Nephron progenitor cell (in vitro differentiated cells): ENCODE results near the gene MON2.

Experiments used
- DNase-seq: peaks from one replicate; pipeline ENCODE4 v3.0.0; 2021
- H3K27ac Mint-ChIP-seq: 2 replicates; pipeline ENCODE4 v1.8.0; 2021; ENCODE audit warnings: mild to moderate bottlenecking, moderate library complexity, mixed read lengths
- H3K27me3 Mint-ChIP-seq: 2 replicates; pipeline ENCODE4 v1.8.0; 2021; ENCODE audit warnings: mild to moderate bottlenecking, low read depth, mixed read lengths; ENCODE audit not compliant: poor library complexity
- H3K36me3 Mint-ChIP-seq: 2 replicates; pipeline ENCODE4 v1.8.0; 2021; ENCODE audit warnings: low read depth, mixed read lengths
- H3K4me1 Mint-ChIP-seq: 2 replicates; pipeline ENCODE4 v1.8.0; 2021; ENCODE audit warnings: mixed read lengths
- H3K4me3 Mint-ChIP-seq: 2 replicates; pipeline ENCODE4 v1.8.0; 2021; ENCODE audit warnings: mild to moderate bottlenecking, moderate library complexity, mixed read lengths
- H3K9me3 Mint-ChIP-seq: 2 replicates; pipeline ENCODE4 v1.8.0; 2021; ENCODE audit warnings: mild to moderate bottlenecking, moderate library complexity, mixed read lengths
- CTCF ChIP-seq: fragments of 200-600 bp; sonication (generic); IDR thresholded peaks from 2 replicates; pipeline ENCODE4 v1.5.0; 2021; ENCODE audit warnings: antibody characterized with exemption

Gene MON2

GRCh38 chr12:62622177-62622576, 155.6 kb downstream of the MON2 start:
- DNase-seq, result no peak
- Mint-ChIP-seq H3K4me3 (no peak overlapping the region), H3K9me3 (no peaks in the 10 kb centered on the region)

GRCh38 chr12:62625228-62625627, 158.6 kb downstream of the MON2 start:
- Mint-ChIP-seq H3K27ac (no peak overlapping the region), H3K4me1 (peaks cover 37% of the 10 kb centered on the region), H3K36me3 (peaks cover 5% of the 10 kb centered on the region), H3K4me3 (no peak overlapping the region), H3K9me3 (no peaks in the 10 kb centered on the region), H3K27me3 (peaks cover 16% of the 10 kb centered on the region)
- TF ChIP-seq CTCF, result no peak
- DNase-seq, result no peak

More at GRCh38 chr12:62622177-62622576, 155.6 kb downstream of the MON2 start:
- Mint-ChIP-seq H3K36me3 (peaks cover 5% of the 10 kb centered on the region), H3K27me3 (peaks cover 7% of the 10 kb centered on the region), H3K27ac (no peak overlapping the region), H3K4me1 (peaks cover 24% of the 10 kb centered on the region)
- TF ChIP-seq CTCF, result no peak

- Mint-ChIP-seq H3K36me3 (peaks cover 5% of the 10 kb centered on the region), H3K4me3 (no peak overlapping the region), H3K27ac (no peak overlapping the region), H3K4me1 (peaks cover 45% of the 10 kb centered on the region), H3K9me3 (no peaks in the 10 kb centered on the region), H3K27me3 (peaks cover 20% of the 10 kb centered on the region)
- no peak for DNase-seq
- no peak for TF ChIP-seq CTCF
Measured at GRCh38 chr12:62627181-62627580, 160.6 kb downstream of the MON2 start.

GRCh38 chr12:62629413-62629812, 162.8 kb downstream of the MON2 start:
- no peaks in the 10 kb centered on the region for H3K36me3 Mint-ChIP-seq
- DNase-seq, result no peak
- H3K27ac Mint-ChIP-seq, result no peak overlapping the region
- TF ChIP-seq CTCF, result no peak
- peaks cover 61% of the 10 kb centered on the region for H3K4me1 Mint-ChIP-seq
- H3K4me3 Mint-ChIP-seq, result no peak overlapping the region
- H3K27me3 Mint-ChIP-seq, result peaks cover 24% of the 10 kb centered on the region
- H3K9me3 Mint-ChIP-seq, result no peaks in the 10 kb centered on the region

- peaks cover 56% of the 10 kb centered on the region for H3K4me1 Mint-ChIP-seq
- no peaks in the 10 kb centered on the region for H3K9me3 Mint-ChIP-seq
- peaks cover 24% of the 10 kb centered on the region for H3K27me3 Mint-ChIP-seq
- no peak overlapping the region for H3K27ac Mint-ChIP-seq
- no peaks in the 10 kb centered on the region for H3K36me3 Mint-ChIP-seq
- no peak overlapping the region for H3K4me3 Mint-ChIP-seq
- DNase-seq, result no peak
- no peak for TF ChIP-seq CTCF
Measured at GRCh38 chr12:62629971-62630739, 163.5 kb downstream of the MON2 start.
